Measurements from ENCODE around the gene TBC1D3C.
"Not testable (repeated sequence)": the region's sequence is repeated elsewhere in the genome, so short reads cannot be mapped to it uniquely, and the experiment has no call there.

TBC1D3C gene

GRCh38 chr17:38068534-38068933 lies at the start of gene TBC1D3C:
TBC1D3C (minus strand) TSS chr17:38068634; CDS start chr17:38067066, 1,568 bp downstream.
- not testable (repeated sequence) for DNase-seq (ENCODE audit: low read depth); H3K4me3 ChIP-seq (ENCODE audit: control insufficient read depth, low read depth, low read length)

DNA sequence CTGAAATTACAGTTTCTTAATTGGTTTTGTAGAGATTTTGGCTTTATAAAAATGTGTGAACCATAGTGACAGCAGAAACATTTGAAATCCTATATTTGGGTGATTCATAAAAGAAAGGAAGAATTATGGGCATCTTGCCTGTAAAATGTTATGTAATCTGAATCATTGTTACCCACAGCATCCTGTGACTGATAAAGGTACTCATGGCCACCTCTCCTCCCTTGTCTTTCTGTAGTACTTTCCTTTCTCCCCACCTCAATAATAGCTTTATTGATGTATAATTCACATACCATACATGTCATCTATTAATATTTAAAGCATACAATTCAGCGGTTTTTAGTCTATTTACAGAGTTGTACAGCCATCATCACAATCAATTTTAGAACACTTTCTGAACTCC lies 30.8 kb upstream of the TBC1D3C start:
- H3K4me3 ChIP-seq (ENCODE audit: control insufficient read depth, low read depth, low read length); DNase-seq (ENCODE audit: low read depth): not testable (repeated sequence)

- not testable (repeated sequence) for DNase-seq (ENCODE audit: low read depth); H3K4me3 ChIP-seq (ENCODE audit: control insufficient read depth, low read depth, low read length)
Measured at GRCh38 chr17:38094059-38094694, 25.7 kb upstream of the TBC1D3C start.

GRCh38 chr17:38088120-38088519 lies 19.7 kb upstream of the TBC1D3C start:
- not testable (repeated sequence) for DNase-seq (ENCODE audit: low read depth); H3K4me3 ChIP-seq (ENCODE audit: control insufficient read depth, low read depth, low read length)

DNA sequence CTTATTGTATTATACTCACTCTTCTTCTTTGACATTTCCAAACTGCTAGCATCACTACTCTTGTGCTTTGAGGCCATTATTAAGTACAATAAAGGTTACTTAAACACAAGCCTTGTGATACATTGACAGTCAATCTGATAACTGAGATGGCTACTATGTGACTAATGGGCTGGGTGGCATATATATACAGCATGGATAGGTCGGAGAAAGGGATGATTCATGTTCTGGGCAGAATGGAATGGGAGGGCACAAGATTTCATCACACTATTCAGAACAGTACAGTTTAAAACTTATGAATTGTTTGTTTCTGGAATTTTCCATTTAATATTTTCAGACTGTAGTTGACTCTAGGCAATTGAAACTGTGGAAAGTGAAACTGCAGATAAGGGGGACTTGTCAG lies 18.9 kb upstream of the TBC1D3C start:
- DNase-seq (ENCODE audit: low read depth): not testable (repeated sequence)

More for the DNA sequence above, 18.9 kb upstream of the TBC1D3C start:
- H3K4me3 ChIP-seq (ENCODE audit: control insufficient read depth, low read depth, low read length): not testable (repeated sequence)

Measured in fibroblast of mammary gland (primary cell).